ENCODE data around the gene ENTPD2. TPM values are rescaled to one million over a fixed set of nuclear protein-coding genes. Genes with fewer than 3 reads are reported as not detected.

The ENTPD2 gene
- total RNA-seq, 1 experiment from 2014 or later = 9.0 TPM

DNA sequence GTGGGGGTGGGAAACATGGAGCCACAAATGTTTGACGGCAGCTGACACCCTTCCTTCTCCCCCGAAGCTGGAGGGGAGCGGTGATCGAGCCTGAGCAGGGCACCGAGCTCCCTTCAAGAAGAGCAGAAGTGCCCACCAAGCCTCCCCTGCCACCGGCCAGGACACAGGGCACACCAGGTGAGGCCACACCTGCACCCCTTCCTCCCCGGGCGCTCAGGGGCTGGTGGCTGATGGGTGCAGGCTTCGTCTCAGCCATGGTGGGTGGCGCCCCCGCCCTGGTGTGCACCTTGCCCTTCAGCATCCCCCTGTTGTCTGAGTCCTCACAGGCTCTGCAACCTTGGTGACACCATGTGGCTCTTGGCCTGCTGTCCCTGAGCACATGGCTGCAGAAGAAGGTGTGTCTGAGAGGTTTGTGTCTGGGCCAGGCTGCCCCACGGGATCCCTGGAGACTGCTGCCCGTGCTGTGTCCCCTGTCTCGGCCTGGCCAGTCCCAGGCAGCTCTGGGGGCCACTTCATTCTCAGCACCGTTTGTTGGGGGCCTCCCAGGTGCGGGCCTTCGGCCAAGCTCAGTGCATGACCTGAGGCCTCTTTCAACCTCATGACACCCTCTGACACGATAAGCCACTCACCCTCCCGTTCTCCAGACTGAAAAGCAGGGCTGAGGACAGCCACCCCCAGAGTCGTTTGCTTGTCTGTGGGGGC lies 44.1 kb upstream of the ENTPD2 start:
- H2AFZ ChIP-seq = no peak overlapping the region
- no peaks in the 10 kb centered on the region for H3K9me3 ChIP-seq (ENCODE audit: insufficient read depth, low read depth)
- no TSS peak for BruUV-seq (replicated peaks)
- H3K36me3 ChIP-seq (ENCODE audit: low read depth) = peaks cover 18% of the 10 kb centered on the region
- intact Hi-C loops (cut with micrococcal nuclease; ENCODE audit: unreplicated experiment) = no loop called here
- H3K4me3 ChIP-seq = no peak overlapping the region
- H3K4me2 ChIP-seq = no peak overlapping the region
- no peaks in the 10 kb centered on the region for H3K79me2 ChIP-seq (ENCODE audit: low read depth)
- ChIA-PET POLR2A (ENCODE audit: unreplicated experiment) (interaction anchor here (0.6 kb wide), 1 partner anchor 568 kb away, joined by 7 read pairs; no protein-coding TSS in a partner anchor), CTCF (no interaction called here)
- DNase-seq = no peak
- peaks cover 4% of the 10 kb centered on the region; the same call in 1 of the 2 replicates for H3F3A ChIP-seq (ENCODE audit: insufficient read depth, low read depth)
- TF ChIP-seq EZH2 (IDR thresholded peaks at IDR 0.05; ENCODE audit: low read depth) = no peak
- TF ChIP-seq, protein P1, sequence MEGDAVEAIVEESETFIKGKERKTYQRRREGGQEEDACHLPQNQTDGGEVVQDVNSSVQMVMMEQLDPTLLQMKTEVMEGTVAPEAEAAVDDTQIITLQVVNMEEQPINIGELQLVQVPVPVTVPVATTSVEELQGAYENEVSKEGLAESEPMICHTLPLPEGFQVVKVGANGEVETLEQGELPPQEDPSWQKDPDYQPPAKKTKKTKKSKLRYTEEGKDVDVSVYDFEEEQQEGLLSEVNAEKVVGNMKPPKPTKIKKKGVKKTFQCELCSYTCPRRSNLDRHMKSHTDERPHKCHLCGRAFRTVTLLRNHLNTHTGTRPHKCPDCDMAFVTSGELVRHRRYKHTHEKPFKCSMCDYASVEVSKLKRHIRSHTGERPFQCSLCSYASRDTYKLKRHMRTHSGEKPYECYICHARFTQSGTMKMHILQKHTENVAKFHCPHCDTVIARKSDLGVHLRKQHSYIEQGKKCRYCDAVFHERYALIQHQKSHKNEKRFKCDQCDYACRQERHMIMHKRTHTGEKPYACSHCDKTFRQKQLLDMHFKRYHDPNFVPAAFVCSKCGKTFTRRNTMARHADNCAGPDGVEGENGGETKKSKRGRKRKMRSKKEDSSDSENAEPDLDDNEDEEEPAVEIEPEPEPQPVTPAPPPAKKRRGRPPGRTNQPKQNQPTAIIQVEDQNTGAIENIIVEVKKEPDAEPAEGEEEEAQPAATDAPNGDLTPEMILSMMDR (conservative IDR thresholded peaks at IDR 0.05) = no peak
- no peak overlapping the region for H3K27ac ChIP-seq
- H4K20me1 ChIP-seq (ENCODE audit: insufficient read depth) = no peaks in the 10 kb centered on the region
- H3K27me3 ChIP-seq (ENCODE audit: insufficient read depth, low read depth) = no peaks in the 10 kb centered on the region
- H3K4me1 ChIP-seq (replicated peaks; ENCODE audit: insufficient read depth) = no peaks in the 10 kb centered on the region
- no peaks in the 10 kb centered on the region for H3K9me2 ChIP-seq (ENCODE audit: insufficient read depth)

DNA sequence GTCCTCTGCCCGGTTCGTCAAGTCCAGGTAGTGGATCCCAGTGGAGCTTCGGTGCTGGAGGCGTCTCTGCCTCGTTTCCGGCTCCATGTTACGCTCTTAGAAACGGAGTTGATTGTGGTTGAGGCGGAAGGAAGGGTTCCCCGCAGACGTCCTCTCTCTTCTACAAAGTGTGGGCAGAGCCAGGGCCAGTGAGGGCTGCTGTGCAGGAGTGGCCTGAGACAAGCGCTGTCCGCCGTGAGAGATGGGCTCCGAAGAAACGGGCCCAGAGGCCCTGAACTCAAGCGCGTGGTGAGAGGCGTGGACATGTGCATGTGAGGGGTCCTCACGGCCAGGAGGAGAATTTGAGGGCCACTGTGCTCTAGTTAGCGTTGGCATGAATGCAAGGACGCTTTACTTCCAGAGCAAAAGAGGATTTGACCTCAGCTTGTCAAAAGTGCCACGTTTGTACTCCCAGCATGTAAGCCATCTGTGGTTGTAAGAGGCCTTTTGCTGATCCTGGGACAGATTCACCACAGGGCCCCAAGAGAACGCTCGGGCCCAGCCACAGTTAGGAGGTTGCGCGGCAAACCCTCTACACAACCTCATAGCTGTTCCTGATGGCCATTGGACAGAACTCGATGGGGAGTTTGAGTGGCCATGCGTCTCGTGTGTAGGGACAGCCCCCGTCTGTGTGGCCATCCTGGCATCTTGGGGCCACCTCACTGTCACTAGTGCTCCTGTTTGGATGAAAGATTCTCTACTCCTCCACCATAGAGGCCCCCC lies 43.1 kb upstream of the ENTPD2 start:
- BruUV-seq (replicated peaks) = no TSS peak
- intact Hi-C loops (cut with micrococcal nuclease; ENCODE audit: unreplicated experiment) = no loop called here
- TF ChIP-seq, protein P1 (conservative IDR thresholded peaks at IDR 0.05) = no peak
- no peak for TF ChIP-seq EZH2 (IDR thresholded peaks at IDR 0.05; ENCODE audit: low read depth)
- H3F3A ChIP-seq (ENCODE audit: insufficient read depth, low read depth) = peaks cover 4% of the 10 kb centered on the region; the same call in 1 of the 2 replicates
- H3K36me3 ChIP-seq (ENCODE audit: low read depth) = peaks cover 14% of the 10 kb centered on the region
- no peaks in the 10 kb centered on the region for H4K20me1 ChIP-seq (ENCODE audit: insufficient read depth)
- no peaks in the 10 kb centered on the region for H3K9me2 ChIP-seq (ENCODE audit: insufficient read depth)
- H3K4me3 ChIP-seq = no peak overlapping the region
- no peaks in the 10 kb centered on the region for H3K4me1 ChIP-seq (replicated peaks; ENCODE audit: insufficient read depth)
- no peaks in the 10 kb centered on the region for H3K27me3 ChIP-seq (ENCODE audit: insufficient read depth, low read depth)
- no peak overlapping the region for H3K4me2 ChIP-seq
- POLR2A ChIA-PET (ENCODE audit: unreplicated experiment) = no interaction called here
- no peak overlapping the region for H2AFZ ChIP-seq
- H3K9me3 ChIP-seq (ENCODE audit: insufficient read depth, low read depth) = no peaks in the 10 kb centered on the region
- CTCF ChIA-PET = no interaction called here
- no peak for DNase-seq
- no peak overlapping the region for H3K27ac ChIP-seq
- H3K79me2 ChIP-seq (ENCODE audit: low read depth) = no peaks in the 10 kb centered on the region

DNA sequence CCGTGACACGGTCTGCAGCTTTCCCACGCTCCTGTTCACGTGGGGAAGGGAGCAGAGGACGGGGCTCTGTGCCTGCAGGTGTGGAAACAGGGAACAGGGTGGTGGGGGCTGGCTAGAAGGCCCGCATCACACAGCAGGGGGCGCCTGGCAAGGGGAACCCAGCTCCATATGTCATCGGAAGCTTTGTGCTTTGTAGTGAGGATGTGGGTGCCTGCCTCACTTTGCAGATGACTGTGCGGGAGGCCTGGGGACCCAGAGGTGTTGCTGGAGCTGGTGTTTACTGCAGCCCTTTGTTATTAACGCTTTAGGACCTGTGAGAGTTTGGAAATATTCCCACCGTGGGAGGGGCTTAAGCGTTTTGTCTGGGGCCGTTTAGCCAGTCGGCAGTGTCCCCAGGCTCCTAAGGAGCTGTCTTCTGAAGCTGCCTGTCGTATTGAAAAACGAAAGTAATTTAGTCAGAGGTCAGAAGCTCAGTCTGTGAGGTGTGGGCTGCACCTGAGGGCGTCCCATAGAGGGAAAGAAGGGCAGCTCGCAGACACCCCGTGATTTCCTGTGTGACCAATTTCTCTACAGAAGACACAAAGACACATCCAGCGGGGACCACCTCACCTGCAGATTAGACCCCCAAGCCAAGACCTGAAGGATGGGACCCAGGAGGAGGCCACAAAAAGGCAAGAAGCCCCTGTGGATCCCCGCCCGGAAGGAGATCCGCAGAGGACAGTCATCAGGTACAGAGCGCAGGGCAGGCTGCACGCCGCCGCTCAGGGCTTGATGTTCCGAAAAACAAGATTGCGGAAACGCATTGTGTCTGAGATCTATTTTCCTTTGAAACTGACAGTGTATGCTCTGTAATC lies 42.0 kb upstream of the ENTPD2 start:
- Histone ChIP-seq H3K36me3 (ENCODE audit: low read depth) (peaks cover 3% of the 10 kb centered on the region; the same call in 1 of the 2 replicates), H3K79me2 (ENCODE audit: low read depth) (no peaks in the 10 kb centered on the region), H3K9me3 (ENCODE audit: insufficient read depth, low read depth) (no peaks in the 10 kb centered on the region), H3K4me1 (replicated peaks; ENCODE audit: insufficient read depth) (no peaks in the 10 kb centered on the region), H3K27me3 (ENCODE audit: insufficient read depth, low read depth) (no peaks in the 10 kb centered on the region), H2AFZ (no peak overlapping the region), H3K4me2 (no peak overlapping the region), H3K27ac (no peak overlapping the region), H3F3A (ENCODE audit: insufficient read depth, low read depth) (no peaks in the 10 kb centered on the region; the same call in 1 of the 2 replicates), H3K9me2 (ENCODE audit: insufficient read depth) (no peaks in the 10 kb centered on the region), H3K4me3 (no peak overlapping the region), H4K20me1 (ENCODE audit: insufficient read depth) (no peaks in the 10 kb centered on the region)
- no peak for DNase-seq
- ChIA-PET POLR2A (ENCODE audit: unreplicated experiment) (no interaction called here), CTCF (no interaction called here)
- TF ChIP-seq EZH2 (IDR thresholded peaks at IDR 0.05; ENCODE audit: low read depth) = no peak
- TF ChIP-seq, protein P1 (conservative IDR thresholded peaks at IDR 0.05) = no peak
- BruUV-seq (replicated peaks) = no TSS peak
- intact Hi-C loops (cut with micrococcal nuclease; ENCODE audit: unreplicated experiment) = no loop called here

All from PC-9 (cell line).